BLaER1 (cell line): ENCODE data around the gene TVP23A.
"Not testable (repeated sequence)": the region's sequence is repeated elsewhere in the genome, so short reads cannot be mapped to it uniquely, and the experiment has no call there.

Experiments
- H3K27ac ChIP-seq: shearing (Covaris generic); formaldehyde crosslinking; 2 replicates; pipeline ENCODE4 v1.8.1; 2022
- H3K27me3 ChIP-seq: shearing (Covaris generic); formaldehyde crosslinking; 2 replicates; pipeline ENCODE4 v1.8.1; 2022
- H3K36me3 ChIP-seq: shearing (Covaris generic); formaldehyde crosslinking; 2 replicates; pipeline ENCODE4 v1.8.1; 2022
- H3K4me1 ChIP-seq: shearing (Covaris generic); formaldehyde crosslinking; 2 replicates; pipeline ENCODE4 v1.8.1; 2022
- H3K4me2 ChIP-seq: shearing (Covaris generic); formaldehyde crosslinking; 2 replicates; pipeline ENCODE4 v1.8.1; 2022
- H3K4me3 ChIP-seq: shearing (Covaris generic); formaldehyde crosslinking; 2 replicates; pipeline ENCODE4 v1.8.1; 2022
- H3K9ac ChIP-seq: shearing (Covaris generic); formaldehyde crosslinking; 2 replicates; pipeline ENCODE4 v1.8.1; 2022
- H3K9me3 ChIP-seq: shearing (Covaris generic); formaldehyde crosslinking; 2 replicates; pipeline ENCODE4 v1.8.1; 2022
- H4K20me1 ChIP-seq: shearing (Covaris generic); formaldehyde crosslinking; 2 replicates; pipeline ENCODE4 v1.8.1; 2022
- Cebpa-rat ChIP-seq: shearing (Covaris generic); IDR thresholded peaks from 2 replicates; pipeline ENCODE4 v1.8.1; 2022

TVP23A gene

DNA sequence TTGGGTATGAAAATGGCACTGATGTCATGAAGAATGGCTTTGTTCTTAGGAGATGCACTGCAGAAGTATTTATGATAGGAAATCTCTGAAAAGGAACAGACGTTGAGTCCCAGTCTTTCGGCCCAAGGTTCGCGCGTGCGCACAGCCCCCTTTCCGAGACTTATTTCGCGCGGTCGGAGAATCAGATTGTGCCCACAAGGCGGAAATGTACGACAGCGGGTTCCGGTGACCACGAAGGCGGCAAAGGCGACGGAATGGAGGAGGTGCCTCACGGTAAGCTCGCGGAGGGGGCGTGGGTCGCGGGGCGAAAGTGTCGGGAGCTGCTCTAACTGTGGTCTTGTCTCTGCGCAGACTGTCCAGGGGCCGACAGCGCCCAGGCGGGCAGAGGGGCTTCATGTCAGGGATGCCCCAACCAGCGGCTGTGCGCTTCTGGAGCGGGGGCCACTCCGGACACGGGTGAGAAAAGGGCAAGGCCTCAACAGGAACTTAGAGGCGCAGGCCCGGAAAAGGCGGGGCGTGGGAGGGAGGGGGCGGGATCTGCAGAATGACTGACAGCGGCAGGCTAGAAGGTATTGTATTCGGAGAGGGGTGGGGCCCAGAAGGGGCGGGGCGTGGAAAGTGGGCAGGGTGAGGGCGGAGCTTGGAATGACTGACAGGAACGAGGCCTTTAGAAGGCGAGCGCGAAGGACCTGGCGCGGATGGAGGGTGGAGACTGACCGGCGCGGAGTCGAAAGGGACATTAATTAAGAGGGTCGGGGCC, 74.8 kb downstream of the TVP23A start, which contains the start of gene NUBP1:
Gene NUBP1, plus strand, starts transcription at position 233 of the 760 bp plus-strand sequence. Its CDS starts 22 bp downstream, at position 255.
- Histone ChIP-seq H3K9me3 (no peaks in the 10 kb centered on the region), H3K27me3 (no peaks in the 10 kb centered on the region), H3K4me1 (peaks cover 68% of the 10 kb centered on the region), H3K9ac (peak within 1 kb of the TSS; percentile 89), H3K27ac (peak within 1 kb of the TSS; percentile 95), H3K36me3 (peaks cover 33% of the 10 kb centered on the region), H3K4me3 (peak within 1 kb of the TSS; percentile 73), H3K4me2 (peak within 1 kb of the TSS; percentile 95), H4K20me1 (no peaks in the 10 kb centered on the region)
- TF ChIP-seq Cebpa-rat: no peak

- Histone ChIP-seq H3K9ac (peak overlapping the region; percentile 89), H3K9me3 (no peaks in the 10 kb centered on the region), H3K4me1 (peaks cover 70% of the 10 kb centered on the region), H4K20me1 (no peaks in the 10 kb centered on the region), H3K36me3 (peaks cover 27% of the 10 kb centered on the region), H3K4me2 (peak overlapping the region; percentile 95), H3K27ac (peak overlapping the region; percentile 95), H3K4me3 (peak overlapping the region; percentile 73), H3K27me3 (no peaks in the 10 kb centered on the region)
- no peak for TF ChIP-seq Cebpa-rat
Observed at GRCh38 chr16:10743227-10743609, 75.4 kb downstream of the TVP23A start.

- H3K9me3 ChIP-seq: no peaks in the 10 kb centered on the region
- H3K27me3 ChIP-seq: no peaks in the 10 kb centered on the region
- TF ChIP-seq Cebpa-rat: no peak
- peaks cover 13% of the 10 kb centered on the region for H3K36me3 ChIP-seq
- no peak overlapping the region for H3K9ac ChIP-seq
- H3K4me2 ChIP-seq: no peak overlapping the region
- H4K20me1 ChIP-seq: no peaks in the 10 kb centered on the region
- no peak overlapping the region for H3K27ac ChIP-seq
- H3K4me1 ChIP-seq: peaks cover 78% of the 10 kb centered on the region
- no peak overlapping the region for H3K4me3 ChIP-seq
Observed at GRCh38 chr16:10741844-10742243, 76.8 kb downstream of the TVP23A start.

GRCh38 chr16:10741249-10741648, 77.3 kb downstream of the TVP23A start:
- not testable (repeated sequence) for H3K9me3 ChIP-seq, H3K4me3 ChIP-seq, H3K27me3 ChIP-seq, H4K20me1 ChIP-seq, H3K27ac ChIP-seq, H3K9ac ChIP-seq, H3K36me3 ChIP-seq
- Histone ChIP-seq H3K4me2 (peak overlapping the region; percentile 24; the same call in 1 of the 2 replicates), H3K4me1 (peaks cover 72% of the 10 kb centered on the region)

- no peaks in the 10 kb centered on the region for H3K27me3 ChIP-seq
- no peak overlapping the region for H3K27ac ChIP-seq
- TF ChIP-seq Cebpa-rat: no peak
- no peaks in the 10 kb centered on the region for H3K9me3 ChIP-seq
- no peak overlapping the region for H3K4me3 ChIP-seq
- H4K20me1 ChIP-seq: no peaks in the 10 kb centered on the region
- H3K36me3 ChIP-seq: 0 out of 2 replicates have a peak, but pooled peaks cover 3% of the 10 kb centered on the region
- H3K4me2 ChIP-seq: peak overlapping the region; percentile 24
- H3K9ac ChIP-seq: no peak overlapping the region; the same call in 1 of the 2 replicates
- H3K4me1 ChIP-seq: peaks cover 68% of the 10 kb centered on the region
Observed at GRCh38 chr16:10740845-10741208, 77.8 kb downstream of the TVP23A start.

- H3K4me1 ChIP-seq: peaks cover 62% of the 10 kb centered on the region
- 0 out of 2 replicates have a peak overlapping the region, but pooled peaks have one; percentile 19 for H3K9ac ChIP-seq
- no peaks in the 10 kb centered on the region for H3K36me3 ChIP-seq
- H4K20me1 ChIP-seq: no peaks in the 10 kb centered on the region
- H3K4me3 ChIP-seq: no peak overlapping the region
- no peaks in the 10 kb centered on the region for H3K9me3 ChIP-seq
- H3K27ac ChIP-seq: no peak overlapping the region
- H3K4me2 ChIP-seq: peak overlapping the region; percentile 24
- H3K27me3 ChIP-seq: no peaks in the 10 kb centered on the region
- TF ChIP-seq Cebpa-rat: no peak
Observed at GRCh38 chr16:10740000-10740844, 78.4 kb downstream of the TVP23A start.

DNA sequence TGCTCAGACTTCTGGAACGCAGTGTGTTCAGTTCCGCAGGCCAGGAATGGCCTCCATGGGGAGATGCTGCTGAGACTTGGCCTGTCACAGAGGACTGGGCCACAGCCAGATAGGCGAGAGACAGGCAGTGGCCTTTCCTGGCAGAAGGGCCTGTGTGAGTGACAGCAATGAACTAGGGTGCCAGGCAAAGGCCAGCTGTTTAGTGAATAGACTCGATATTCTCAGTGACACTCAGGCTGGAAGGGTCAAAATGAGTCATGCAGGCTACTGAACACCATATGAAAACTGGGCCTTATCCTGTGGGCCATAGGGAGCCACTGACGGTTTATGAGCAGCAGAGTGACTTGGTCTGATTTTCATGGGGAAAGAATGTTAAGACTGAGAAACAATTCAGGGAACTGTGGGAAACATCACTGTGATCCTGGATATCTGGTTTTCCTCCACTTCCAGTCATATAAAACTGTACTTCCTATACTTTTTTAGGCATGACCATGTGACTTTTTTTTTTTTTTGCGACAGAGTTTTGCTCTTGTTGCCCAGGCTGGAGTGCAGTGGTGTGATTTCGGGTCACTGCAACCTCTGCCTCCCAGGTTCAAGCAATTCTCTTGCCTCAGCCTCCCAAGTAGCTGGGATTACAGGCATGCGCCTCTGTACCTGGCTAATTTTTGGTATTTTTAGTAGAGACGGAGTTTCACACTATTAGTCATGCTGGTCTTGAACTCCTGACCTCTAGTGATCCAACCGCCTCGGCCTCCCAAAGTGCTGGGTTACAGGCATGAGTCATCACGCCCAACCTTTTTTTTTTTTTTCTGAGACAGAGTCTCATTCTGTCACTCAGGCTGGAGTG, 80.1 kb downstream of the TVP23A start:
- Histone ChIP-seq H3K9me3 (no peaks in the 10 kb centered on the region), H4K20me1 (no peaks in the 10 kb centered on the region), H3K4me3 (no peak overlapping the region), H3K27me3 (no peaks in the 10 kb centered on the region), H3K9ac (0 out of 2 replicates have a peak overlapping the region, but pooled peaks have one; percentile 53), H3K36me3 (no peaks in the 10 kb centered on the region), H3K4me2 (peak overlapping the region; percentile 88), H3K27ac (peak overlapping the region; percentile 81), H3K4me1 (peaks cover 51% of the 10 kb centered on the region)
- no peak for TF ChIP-seq Cebpa-rat

DNA sequence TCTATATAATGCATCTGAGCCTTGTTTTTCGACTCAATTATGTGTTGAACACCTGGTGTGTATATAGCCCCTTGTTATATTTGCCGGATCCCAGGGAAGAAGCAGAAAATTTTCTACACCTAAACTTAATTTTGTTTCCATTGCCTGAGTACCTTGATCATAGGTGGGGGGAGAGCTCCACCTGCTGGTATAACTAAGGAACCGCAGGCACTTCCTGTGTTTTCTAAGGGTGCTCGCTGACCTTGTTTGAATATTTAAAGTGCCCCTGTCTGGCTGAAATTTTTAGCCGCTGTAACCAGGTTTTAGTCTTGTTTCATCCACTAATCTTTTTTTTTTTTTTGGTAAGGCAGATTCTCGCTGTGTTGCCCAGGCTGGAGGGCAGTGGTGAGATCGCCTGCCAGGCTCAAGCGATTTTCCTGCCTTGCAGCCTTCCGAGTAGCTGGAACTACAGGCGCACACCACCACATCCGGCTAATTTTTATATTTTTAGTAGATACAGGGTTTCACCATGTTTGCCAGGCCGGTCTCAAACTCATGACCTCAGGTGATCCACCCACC, 81.4 kb downstream of the TVP23A start:
- Histone ChIP-seq H3K27ac (peak overlapping the region; percentile 81), H3K9ac (peak overlapping the region; percentile 80), H3K9me3 (0 out of 2 replicates have a peak, but pooled peaks cover 4% of the 10 kb centered on the region), H3K36me3 (no peaks in the 10 kb centered on the region), H3K27me3 (no peaks in the 10 kb centered on the region), H3K4me2 (peak overlapping the region; percentile 88), H4K20me1 (no peaks in the 10 kb centered on the region), H3K4me1 (peaks cover 38% of the 10 kb centered on the region), H3K4me3 (peak overlapping the region; percentile 57)
- TF ChIP-seq Cebpa-rat: no peak

DNA sequence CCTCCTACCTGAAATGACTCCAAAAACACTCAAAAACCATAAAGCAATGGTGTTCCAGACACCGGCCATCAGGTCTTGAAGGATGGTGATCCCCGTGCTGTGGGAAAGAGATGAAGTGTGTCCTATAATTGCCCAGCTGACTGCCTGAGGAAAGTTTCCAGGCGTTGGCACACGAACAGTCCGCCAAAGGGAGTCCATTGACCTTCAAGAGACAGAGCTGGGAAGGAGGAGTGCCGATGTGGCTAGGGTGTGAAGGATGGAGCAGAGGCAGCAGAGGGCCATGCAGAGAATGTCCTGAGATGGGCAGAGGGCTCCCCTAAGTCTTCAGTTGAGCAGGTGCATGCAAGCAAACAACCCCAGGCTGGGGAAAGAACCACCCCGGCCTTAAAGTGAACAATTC, 86.8 kb downstream of the TVP23A start:
- TF ChIP-seq Cebpa-rat: no peak
- Histone ChIP-seq H3K27ac (no peak overlapping the region), H4K20me1 (no peaks in the 10 kb centered on the region)

More for the DNA sequence above, 86.8 kb downstream of the TVP23A start:
- Histone ChIP-seq H3K4me2 (no peak overlapping the region), H3K36me3 (no peaks in the 10 kb centered on the region), H3K27me3 (no peaks in the 10 kb centered on the region), H3K9me3 (0 out of 2 replicates have a peak, but pooled peaks cover 4% of the 10 kb centered on the region), H3K9ac (no peak overlapping the region), H3K4me1 (no peaks in the 10 kb centered on the region), H3K4me3 (no peak overlapping the region)
